Right lung (tissue), 5 donors: ENCODE data around the gene NRARP. TPM values are rescaled to one million over a fixed set of nuclear protein-coding genes. Genes with fewer than 3 reads are reported as not detected.
"Not testable (repeated sequence)": the region's sequence is repeated elsewhere in the genome, so short reads cannot be mapped to it uniquely, and the experiment has no call there.

Experiments
- DNase-seq, 2 donors: peaks; one replicate each; pipeline ENCODE4 v3.0.0-alpha.2; 2013
- polyA plus RNA-seq, 5 donors: library from polyadenylated mRNA; unstranded; fragments of 120-200 nt; gene quantifications; one replicate each; pipeline versions ENCODE4 v1.2.1 to v1.2.3, GENCODE V29; 2013; ENCODE audit warnings: inconsistent platforms in 1 of 5, low replicate concordance in 1 of 5; ENCODE audit not compliant: insufficient read length in 5 of 5, insufficient read depth in 1 of 5

NRARP gene
- polyA plus RNA-seq, 5 donors = 7.5 to 14.7 (median 9.0) TPM

GRCh38 chr9:137265496-137266161, 36.4 kb downstream of the NRARP start:
- no peak for DNase-seq

GRCh38 chr9:137264067-137264466, 38.0 kb downstream of the NRARP start:
- no peak for DNase-seq

- DNase-seq = no peak
Observed at GRCh38 chr9:137263506-137263905, 38.6 kb downstream of the NRARP start.

- no peak for DNase-seq
Observed at GRCh38 chr9:137262909-137263285, 39.2 kb downstream of the NRARP start.

GRCh38 chr9:137262173-137262908, 39.7 kb downstream of the NRARP start:
- DNase-seq = not testable (repeated sequence)

GRCh38 chr9:137256856-137257255, 45.2 kb downstream of the NRARP start:
- no peak for DNase-seq

- no peak for DNase-seq
Observed at GRCh38 chr9:137256362-137256761, 45.7 kb downstream of the NRARP start.

- no peak for DNase-seq
Observed at GRCh38 chr9:137255448-137256114, 46.5 kb downstream of the NRARP start.

GRCh38 chr9:137254624-137255447, 47.2 kb downstream of the NRARP start, which contains the start of gene NELFB:
Gene NELFB, plus strand, starts transcription at chr9:137255327.
- peak; percentile 92 to 93 for DNase-seq

- DNase-seq = no peak
Observed at GRCh38 chr9:137253717-137254623, 48.1 kb downstream of the NRARP start.

GRCh38 chr9:137252555-137253506, 49.2 kb downstream of the NRARP start:
- DNase-seq = no peak

- no peak for DNase-seq
Observed at GRCh38 chr9:137251490-137252268, 50.4 kb downstream of the NRARP start.

- no peak for DNase-seq
Observed at GRCh38 chr9:137251194-137251461, 50.9 kb downstream of the NRARP start, which contains the start of gene STPG3. Gene STPG3, plus strand, starts transcription at chr9:137251286. Its CDS starts 1 bp downstream, at chr9:137251287.

GRCh38 chr9:137250329-137251193, 51.5 kb downstream of the NRARP start:
- DNase-seq = no peak
